RPMI8226 (cell line): Measurements from ENCODE around the gene GARRE1.
"Not testable (repeated sequence)": the region's sequence is repeated elsewhere in the genome, so short reads cannot be mapped to it uniquely, and the experiment has no call there.

Experiments used
- DNase-seq: peaks from one replicate; pipeline ENCODE4 v3.0.0-alpha.2; 2015

The GARRE1 gene

GRCh38 chr19:34259367-34260095 is 5.2 kb downstream of the GARRE1 start:
- no peak for DNase-seq

- no peak for DNase-seq
Measured at GRCh38 chr19:34260771-34261173, 6.4 kb downstream of the GARRE1 start.

GRCh38 chr19:34261334-34262109 is 7.2 kb downstream of the GARRE1 start:
- DNase-seq: no peak

GRCh38 chr19:34263745-34264237 is 9.4 kb downstream of the GARRE1 start:
- no peak for DNase-seq

GRCh38 chr19:34265221-34265650 is 10.9 kb downstream of the GARRE1 start:
- DNase-seq: no peak

GRCh38 chr19:34269081-34269480 is 14.7 kb downstream of the GARRE1 start:
- DNase-seq: no peak

GRCh38 chr19:34269489-34269888 is 15.1 kb downstream of the GARRE1 start:
- DNase-seq: no peak

GRCh38 chr19:34269968-34270621 is 15.7 kb downstream of the GARRE1 start:
- peak; percentile 47 for DNase-seq

- DNase-seq: no peak
Measured at GRCh38 chr19:34273121-34273520, 18.8 kb downstream of the GARRE1 start.

- DNase-seq: no peak
Measured at GRCh38 chr19:34274284-34274826, 20.0 kb downstream of the GARRE1 start.

GRCh38 chr19:34274827-34275625 is 20.7 kb downstream of the GARRE1 start:
- DNase-seq: no peak

- DNase-seq: no peak
Measured at GRCh38 chr19:34275705-34276104, 21.4 kb downstream of the GARRE1 start.

- no peak for DNase-seq
Measured at GRCh38 chr19:34276614-34277013, 22.3 kb downstream of the GARRE1 start.

GRCh38 chr19:34277244-34277643 is 22.9 kb downstream of the GARRE1 start:
- no peak for DNase-seq

- DNase-seq: no peak
Measured at GRCh38 chr19:34278783-34279182, 24.4 kb downstream of the GARRE1 start.

GRCh38 chr19:34281444-34281843 is 27.1 kb downstream of the GARRE1 start:
- not testable (repeated sequence) for DNase-seq

GRCh38 chr19:34282611-34283519 is 28.5 kb downstream of the GARRE1 start:
- DNase-seq: no peak

- no peak for DNase-seq
Measured at GRCh38 chr19:34284505-34284904, 30.2 kb downstream of the GARRE1 start.

GRCh38 chr19:34287662-34288140 is 33.3 kb downstream of the GARRE1 start:
- no peak for DNase-seq

GRCh38 chr19:34288381-34288780 is 34.0 kb downstream of the GARRE1 start:
- DNase-seq: no peak

GRCh38 chr19:34291235-34291634 is 36.9 kb downstream of the GARRE1 start:
- DNase-seq: no peak
